H9 (cell line): ENCODE measurements around the gene FBRSL1. TPM values are rescaled to one million over a fixed set of nuclear protein-coding genes. Genes with fewer than 3 reads are reported as not detected.

Experiments used
- DNase-seq: peaks from one replicate; pipeline ENCODE4 v3.0.0-alpha.2; 2017
- H2AFZ ChIP-seq: one replicate; pipeline ENCODE4 v1.6.1; 2013; ENCODE audit warnings: mild to moderate bottlenecking, low read length, control low read depth, moderate library complexity
- H2AK5ac ChIP-seq: 2 replicates; pipeline ENCODE4 v1.6.1; 2013; ENCODE audit warnings: low read length, control low read depth, mixed read lengths; ENCODE audit not compliant: insufficient read length
- H2BK120ac ChIP-seq: one replicate; pipeline ENCODE4 v1.6.1; 2013; ENCODE audit warnings: low read depth, mild to moderate bottlenecking, low read length, control low read depth, inconsistent platforms; ENCODE audit not compliant: poor library complexity, severe bottlenecking
- H2BK12ac ChIP-seq: 2 replicates; pipeline ENCODE4 v1.6.1; 2013; ENCODE audit warnings: low read length, control low read depth, mixed read lengths, low read depth; ENCODE audit not compliant: insufficient read length
- H2BK15ac ChIP-seq: 2 replicates; pipeline ENCODE4 v1.6.1; 2013; ENCODE audit warnings: low read depth, low read length, control low read depth
- H2BK20ac ChIP-seq: one replicate; pipeline ENCODE4 v1.6.1; 2013; ENCODE audit warnings: low read depth, mild to moderate bottlenecking, low read length, control low read depth, inconsistent platforms; ENCODE audit not compliant: poor library complexity, severe bottlenecking
- H2BK5ac ChIP-seq: 2 replicates; pipeline ENCODE4 v1.6.1; 2013; ENCODE audit warnings: low read length, control low read depth, mixed read lengths; ENCODE audit not compliant: insufficient read length
- H3K14ac ChIP-seq: 2 replicates; pipeline ENCODE4 v1.6.1; 2013; ENCODE audit warnings: low read length, control low read depth; ENCODE audit not compliant: insufficient read depth
- H3K18ac ChIP-seq: 2 replicates; pipeline ENCODE4 v1.6.1; 2013; ENCODE audit warnings: low read depth, mild to moderate bottlenecking, mixed read lengths, low read length, control low read depth; ENCODE audit not compliant: insufficient read length
- H3K23ac ChIP-seq: 2 replicates; pipeline ENCODE4 v1.6.1; 2013; ENCODE audit warnings: low read length, control low read depth, mixed read lengths, low read depth; ENCODE audit not compliant: insufficient read length
- H3K23me2 ChIP-seq: 2 replicates; pipeline ENCODE4 v1.6.1; 2013; ENCODE audit warnings: low read depth, mild to moderate bottlenecking, mixed read lengths, low read length, control low read depth; ENCODE audit not compliant: insufficient read length, poor library complexity, severe bottlenecking
- H3K27ac ChIP-seq: 2 replicates; pipeline ENCODE4 v1.5.1; 2013; ENCODE audit warnings: low read length, control low read depth, mixed read lengths, low read depth; ENCODE audit not compliant: insufficient read length
- H3K27me3 ChIP-seq: 2 replicates; pipeline ENCODE4 v1.6.1; 2013; ENCODE audit warnings: low read length, control low read depth, inconsistent platforms; ENCODE audit not compliant: insufficient read depth
- H3K4ac ChIP-seq: 2 replicates; pipeline ENCODE4 v1.6.1; 2013; ENCODE audit warnings: low read depth, mild to moderate bottlenecking, control low read depth, inconsistent platforms, low read length, moderate library complexity
- H3K4me1 ChIP-seq: 2 replicates; pipeline ENCODE4 v1.6.1; 2013; ENCODE audit warnings: low read length, control low read depth, inconsistent platforms; ENCODE audit not compliant: insufficient read depth
- H3K4me2 ChIP-seq: 2 replicates; pipeline ENCODE4 v1.6.1; 2013; ENCODE audit warnings: low read length, control low read depth, mixed read lengths; ENCODE audit not compliant: insufficient read length, insufficient read depth
- H3K56ac ChIP-seq: 2 replicates; pipeline ENCODE4 v1.6.1; 2013; ENCODE audit warnings: low read depth, mild to moderate bottlenecking, mixed read lengths, low read length, control low read depth; ENCODE audit not compliant: insufficient read length
- H3K79me1 ChIP-seq: 2 replicates; pipeline ENCODE4 v1.6.1; 2013; ENCODE audit warnings: low read depth, mild to moderate bottlenecking, moderate library complexity, low read length, control low read depth, inconsistent platforms; ENCODE audit not compliant: insufficient read depth, poor library complexity, severe bottlenecking
- H3K79me2 ChIP-seq: 2 replicates; pipeline ENCODE4 v1.6.1; 2013; ENCODE audit warnings: low read length, control low read depth, inconsistent platforms; ENCODE audit not compliant: insufficient read depth
- H3K9ac ChIP-seq: 2 replicates; pipeline ENCODE4 v1.6.1; 2013; ENCODE audit warnings: low read length, control low read depth, mixed read lengths; ENCODE audit not compliant: insufficient read length; ENCODE audit errors: extremely low read depth
- H3K9me3 ChIP-seq: one replicate; pipeline ENCODE4 v1.6.1; 2013; ENCODE audit warnings: low read depth, low read length, inconsistent platforms; ENCODE audit not compliant: control insufficient read depth
- H3T11ph ChIP-seq: one replicate; pipeline ENCODE4 v1.6.1; 2013; ENCODE audit warnings: mild to moderate bottlenecking, low read length, control low read depth, inconsistent platforms
- H4K20me1 ChIP-seq: one replicate; pipeline ENCODE4 v1.6.1; 2013; ENCODE audit not compliant: control insufficient read depth, insufficient read length, insufficient read depth
- H4K5ac ChIP-seq: 2 replicates; pipeline ENCODE4 v1.6.1; 2013; ENCODE audit warnings: low read depth, mild to moderate bottlenecking, mixed read lengths, low read length, control low read depth; ENCODE audit not compliant: insufficient read length
- H4K8ac ChIP-seq: replicated peaks from 2 replicates; pipeline ENCODE4 v1.6.1; 2013; ENCODE audit warnings: low read length, control low read depth, mixed read lengths, low read depth; ENCODE audit not compliant: insufficient read length
- H4K91ac ChIP-seq: 2 replicates; pipeline ENCODE4 v1.6.1; 2013; ENCODE audit warnings: low read depth, mild to moderate bottlenecking, moderate library complexity, mixed read lengths, low read length, control low read depth; ENCODE audit not compliant: insufficient read length
- H3K27ac Mint-ChIP-seq, 3 experiments: 2 replicates in 2 of 3; 3 replicates in 1 of 3; pipeline ENCODE4 v1.8.0; 2020 to 2021; ENCODE audit warnings: mixed read lengths in 3 of 3, mild to moderate bottlenecking in 1 of 3, moderate library complexity in 1 of 3
- H3K27me3 Mint-ChIP-seq: 2 replicates; pipeline ENCODE4 v1.8.0; 2021; ENCODE audit warnings: low read depth, mild to moderate bottlenecking, moderate library complexity, mixed read lengths
- H3K36me3 Mint-ChIP-seq, 3 experiments: 2 replicates in 2 of 3; 3 replicates in 1 of 3; pipeline ENCODE4 v1.8.0; 2020 to 2021; ENCODE audit warnings: low read depth in 3 of 3, mixed read lengths in 3 of 3; ENCODE audit not compliant: insufficient read depth in 1 of 3
- H3K4me1 Mint-ChIP-seq, 2 experiments: 2 replicates each; pipeline ENCODE4 v1.8.0; 2020; ENCODE audit warnings: mixed read lengths in 2 of 2
- H3K4me3 Mint-ChIP-seq, 2 experiments: 2 replicates in 1 of 2; 3 replicates in 1 of 2; pipeline ENCODE4 v1.8.0; 2020 to 2021; ENCODE audit warnings: mild to moderate bottlenecking in 2 of 2, mixed read lengths in 2 of 2, moderate library complexity in 1 of 2
- H3K9me3 Mint-ChIP-seq, 2 experiments: 2 replicates in 1 of 2; 3 replicates in 1 of 2; pipeline ENCODE4 v1.8.0; 2020; ENCODE audit warnings: mild to moderate bottlenecking in 2 of 2, mixed read lengths in 2 of 2, moderate library complexity in 1 of 2
- CTCF ChIP-seq: fragments of 200-600 bp; sonication (generic); conservative IDR thresholded peaks from 3 replicates; pipeline ENCODE4 v1.8.0; 2021; ENCODE audit warnings: antibody characterized with exemption, mild to moderate bottlenecking
- WGBS: extraction: QIAGEN DNeasy Blood & Tissue Kit; methylation state at CpG from one replicate; pipeline ENCODE4 v1.1.7; 2013; ENCODE audit warnings: missing lambda C conversion rate, low lambda C conversion rate, mixed read lengths; ENCODE audit not compliant: insufficient read length; ENCODE audit errors: extremely low coverage; 5-methylcytosine and 5-hydroxymethylcytosine counted together
- total RNA-seq: library from RNA; stranded (reverse); gene quantifications from 2 replicates; pipeline ENCODE4 v1.2.1, GENCODE V29; 2021

Gene FBRSL1
- total RNA-seq, 1 experiment from 2014 or later: 90.8 TPM

- Histone ChIP-seq H3K14ac (no peak overlapping the region), H3K18ac (no peak overlapping the region), H3K56ac (no peak overlapping the region), H4K91ac (no peak overlapping the region), H4K5ac (no peak overlapping the region), H3K23ac (no peak overlapping the region), H4K8ac (no peak overlapping the region), H2AFZ (no peak overlapping the region), H3K9me3 (no peaks in the 10 kb centered on the region), H3K27ac (no peak overlapping the region), H2BK12ac (no peak overlapping the region), H2BK120ac (no peak overlapping the region), H3K4ac (no peak overlapping the region), H3K4me1 (no peaks in the 10 kb centered on the region), H3K27me3 (peaks cover 18% of the 10 kb centered on the region; the same call in 1 of the 2 replicates), H2AK5ac (no peak overlapping the region), H3K79me1 (no peaks in the 10 kb centered on the region), H3T11ph (no peak overlapping the region), H3K4me2 (peak overlapping the region; percentile 37), H2BK15ac (no peak overlapping the region), H3K9ac (no peak overlapping the region), H2BK5ac (no peak overlapping the region), H3K23me2 (no peaks in the 10 kb centered on the region), H2BK20ac (no peak overlapping the region), H3K79me2 (no peaks in the 10 kb centered on the region), H4K20me1 (no peaks in the 10 kb centered on the region)
- H3K9me3 Mint-ChIP-seq: no peaks in the 10 kb centered on the region
- H3K27me3 Mint-ChIP-seq: peaks cover 85% of the 10 kb centered on the region
- H3K4me1 Mint-ChIP-seq: peaks cover 11 to 16% of the 10 kb centered on the region in 2 experiments
- no peak for TF ChIP-seq CTCF
- DNase-seq: no peak
- WGBS: no CpG with 5 or more reads among the region's 30 CpGs
- H3K36me3 Mint-ChIP-seq: peaks cover 0 to 2% (median 0%) of the 10 kb centered on the region in 3 experiments; a peak in 2 of 7 replicates
- no peak overlapping the region for H3K27ac Mint-ChIP-seq
- H3K4me3 Mint-ChIP-seq: peak overlapping the region; percentile 59 to 78; a peak in 4 of 5 replicates
These were observed 61.1 kb downstream of the FBRSL1 start for GRCh38 chr12:132550830-132551640.
